Skeletal muscle tissue (tissue), 4 donors: ENCODE results near the gene ITGB6. TPM values are rescaled to one million over a fixed set of nuclear protein-coding genes. Genes with fewer than 3 reads are reported as not detected.

Source experiments
- H3K27ac ChIP-seq: one replicate; pipeline ENCODE4 v1.7.0; 2013; ENCODE audit warnings: mild to moderate bottlenecking, low read depth, low read length, inconsistent platforms
- H3K27me3 ChIP-seq, 3 donors: one replicate each; pipeline ENCODE4 v1.7.0; 2013; ENCODE audit warnings: low read length in 3 of 3; ENCODE audit not compliant: control insufficient read depth in 3 of 3, insufficient read depth in 3 of 3
- H3K36me3 ChIP-seq, 3 donors: one replicate each; pipeline ENCODE4 v1.7.0; 2013; ENCODE audit warnings: low read length in 3 of 3; ENCODE audit not compliant: control insufficient read depth in 3 of 3, insufficient read depth in 3 of 3
- H3K4me1 ChIP-seq, 3 donors: one replicate each; pipeline ENCODE4 v1.7.0; 2013; ENCODE audit warnings: low read length in 3 of 3, mild to moderate bottlenecking in 3 of 3; ENCODE audit not compliant: control insufficient read depth in 3 of 3, insufficient read depth in 3 of 3
- H3K4me3 ChIP-seq, 3 donors: one replicate each; pipeline ENCODE4 v1.7.0; 2013; ENCODE audit warnings: low read length in 3 of 3
- H3K9ac ChIP-seq, 3 donors: one replicate each; pipeline ENCODE4 v1.7.0; 2013; ENCODE audit warnings: low read length in 3 of 3, mild to moderate bottlenecking in 3 of 3, moderate library complexity in 2 of 3, low read depth in 1 of 3
- H3K9me3 ChIP-seq, 3 donors: one replicate each; pipeline ENCODE4 v1.7.0; 2013; ENCODE audit warnings: low read length in 3 of 3; ENCODE audit not compliant: control insufficient read depth in 3 of 3
- total RNA-seq: library from RNA; depleted of rRNA; stranded (reverse); fragments of >200 nt; gene quantifications from one replicate; pipeline ENCODE4 v1.2.3, GENCODE V29; 2014
- donor health status: Osteomylitis.

ITGB6 gene
- total RNA-seq, 1 donor from 2014 or later = 17.2 TPM

DNA sequence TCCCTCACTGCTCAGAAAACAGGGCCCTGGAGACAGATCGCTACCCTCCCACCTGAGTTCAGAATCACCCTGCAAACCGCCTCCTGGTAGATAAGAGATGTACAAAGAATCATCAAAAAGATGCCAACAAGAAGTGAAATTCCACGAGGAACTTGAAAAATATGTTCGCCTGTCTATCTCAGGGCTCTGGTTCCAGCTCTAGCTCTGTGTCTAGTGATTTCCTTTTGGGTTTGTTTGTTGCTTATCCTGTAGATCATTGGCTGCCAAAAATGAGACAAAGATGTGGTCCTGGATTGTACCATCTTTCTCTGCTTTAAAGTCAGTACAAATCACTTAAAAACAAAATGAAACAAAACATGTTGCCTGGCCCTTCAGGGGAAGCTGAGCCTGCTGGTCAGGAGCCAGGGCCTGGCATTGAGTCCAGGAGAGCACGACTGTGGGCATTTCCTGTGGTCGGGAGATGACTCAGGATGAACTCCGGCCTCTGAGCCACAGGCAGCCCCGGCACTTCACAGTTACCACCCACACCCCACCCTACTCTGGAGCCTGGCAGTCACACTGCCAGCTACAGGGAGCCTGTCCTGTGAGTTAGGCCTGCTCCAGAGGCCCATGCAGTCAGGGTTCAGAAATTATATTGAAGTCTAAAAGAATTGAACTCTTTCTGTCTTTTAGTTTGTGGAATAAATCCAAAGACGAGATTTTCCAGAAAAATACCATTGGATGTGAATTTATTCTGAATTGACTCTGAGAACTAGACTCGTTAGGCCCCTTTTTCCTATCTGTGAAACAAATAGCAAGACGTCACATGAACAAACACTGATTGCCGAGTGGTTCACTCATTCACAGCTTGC lies 8.0 kb upstream of the ITGB6 start:
- Histone ChIP-seq H3K4me3 (peak overlapping the region in 1 of 3 donors; percentile 15), H3K36me3 (no peaks in the 10 kb centered on the region), H3K4me1 (peaks cover 17 to 52% (median 26%) of the 10 kb centered on the region in 3 donors), H3K9ac (peak overlapping the region in 2 of 3 donors; percentile 58), H3K27ac (peak overlapping the region; percentile 73), H3K27me3 (no peaks in the 10 kb centered on the region), H3K9me3 (no peaks in the 10 kb centered on the region)

DNA sequence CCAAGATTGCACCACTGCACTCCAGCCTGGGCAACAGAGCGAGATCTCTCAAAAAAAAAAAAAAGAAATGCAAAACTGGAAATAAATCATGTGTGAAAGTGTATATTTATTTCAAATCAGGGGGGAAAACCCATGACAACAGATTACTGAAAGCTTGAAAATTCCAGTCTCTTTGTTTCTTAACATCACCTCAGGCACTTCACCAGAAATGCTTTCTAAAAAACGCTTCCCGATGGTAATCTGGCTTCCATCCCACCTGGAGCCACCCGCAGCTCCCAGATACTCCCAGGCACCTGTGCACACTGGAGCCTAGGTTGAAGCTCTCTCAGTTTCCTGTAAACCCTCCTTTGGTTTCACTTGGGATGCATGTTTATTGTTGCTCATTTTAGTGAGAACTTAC lies 7.2 kb upstream of the ITGB6 start:
- Histone ChIP-seq H3K36me3 (no peaks in the 10 kb centered on the region), H3K27ac (peak overlapping the region; percentile 73), H3K9ac (no peak overlapping the region), H3K4me1 (peaks cover 17 to 52% (median 26%) of the 10 kb centered on the region in 3 donors), H3K27me3 (no peaks in the 10 kb centered on the region), H3K9me3 (no peaks in the 10 kb centered on the region), H3K4me3 (no peak overlapping the region)

DNA sequence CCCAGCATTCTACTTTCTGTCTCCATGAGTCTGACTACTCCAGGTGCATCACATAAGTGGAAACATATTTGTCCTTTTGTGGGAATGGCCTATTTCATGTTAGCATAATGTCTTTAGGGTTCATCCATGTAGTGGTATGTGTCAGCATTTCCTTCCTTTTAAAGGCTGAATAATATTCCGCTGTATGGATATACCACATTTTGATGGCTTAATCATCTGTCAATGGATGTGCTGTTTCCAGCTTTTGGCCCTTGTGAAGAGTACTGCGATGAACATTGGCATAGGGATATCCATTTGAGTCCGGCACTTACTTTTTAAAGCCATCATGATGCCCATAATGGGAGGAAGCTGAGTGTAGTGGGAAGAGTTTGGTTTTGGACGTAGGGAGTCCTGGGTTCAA lies 6.4 kb upstream of the ITGB6 start:
- Histone ChIP-seq H3K27me3 (no peaks in the 10 kb centered on the region), H3K27ac (no peak overlapping the region), H3K4me3 (no peak overlapping the region), H3K36me3 (no peaks in the 10 kb centered on the region), H3K4me1 (peaks cover 17 to 52% (median 26%) of the 10 kb centered on the region in 3 donors), H3K9me3 (no peaks in the 10 kb centered on the region), H3K9ac (no peak overlapping the region)

DNA sequence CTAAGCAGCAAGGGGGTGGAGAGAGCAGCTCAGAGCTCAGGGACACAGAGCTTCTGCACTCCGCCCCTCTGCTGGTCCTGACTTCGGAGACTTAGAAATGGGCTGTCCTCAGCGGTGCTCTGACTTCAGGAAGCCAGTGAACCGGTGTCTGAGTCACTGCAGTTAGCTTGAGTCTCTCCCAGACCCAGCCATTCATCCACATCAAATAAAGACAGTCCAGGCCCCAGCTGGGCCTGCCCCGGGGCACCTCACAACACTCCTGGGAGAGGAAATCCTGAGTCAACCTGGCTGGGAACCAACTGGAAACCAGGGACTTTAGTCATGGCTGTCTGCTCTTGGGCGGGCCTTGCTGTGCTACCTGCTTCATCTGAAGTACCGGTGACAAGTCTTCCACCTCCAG lies 5.4 kb upstream of the ITGB6 start:
- H3K36me3 ChIP-seq = no peaks in the 10 kb centered on the region
- H3K27ac ChIP-seq = peak overlapping the region; percentile 9
- H3K9me3 ChIP-seq = no peaks in the 10 kb centered on the region
- no peaks in the 10 kb centered on the region for H3K27me3 ChIP-seq
- H3K4me1 ChIP-seq = peaks cover 17 to 50% (median 20%) of the 10 kb centered on the region in 3 donors
- H3K4me3 ChIP-seq = no peak overlapping the region
- no peak overlapping the region for H3K9ac ChIP-seq

DNA sequence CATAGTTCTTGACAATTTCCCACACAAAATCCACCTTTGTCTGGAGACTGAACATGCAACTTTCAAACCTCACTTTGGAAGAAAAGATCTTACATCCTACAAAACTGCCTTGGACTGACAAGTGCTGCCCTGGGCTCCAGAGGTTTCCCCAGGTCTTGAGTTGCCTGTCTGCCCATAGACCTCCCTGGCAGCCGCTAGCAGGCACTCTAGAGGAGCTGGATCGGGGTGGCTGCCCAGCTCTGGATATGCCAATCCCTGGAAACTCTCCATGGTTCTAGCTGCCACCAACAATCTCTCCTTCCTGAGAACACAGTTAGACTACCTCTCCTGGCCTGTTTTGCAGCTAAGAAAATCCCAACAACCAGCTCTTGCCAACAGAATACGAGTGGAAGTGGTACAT lies 3.4 kb upstream of the ITGB6 start:
- no peak overlapping the region for H3K4me3 ChIP-seq
- no peaks in the 10 kb centered on the region for H3K36me3 ChIP-seq
- no peak overlapping the region for H3K9ac ChIP-seq
- H3K27me3 ChIP-seq = no peaks in the 10 kb centered on the region
- no peaks in the 10 kb centered on the region for H3K9me3 ChIP-seq
- peaks cover 7 to 38% (median 7%) of the 10 kb centered on the region in 3 donors for H3K4me1 ChIP-seq
- no peak overlapping the region for H3K27ac ChIP-seq

DNA sequence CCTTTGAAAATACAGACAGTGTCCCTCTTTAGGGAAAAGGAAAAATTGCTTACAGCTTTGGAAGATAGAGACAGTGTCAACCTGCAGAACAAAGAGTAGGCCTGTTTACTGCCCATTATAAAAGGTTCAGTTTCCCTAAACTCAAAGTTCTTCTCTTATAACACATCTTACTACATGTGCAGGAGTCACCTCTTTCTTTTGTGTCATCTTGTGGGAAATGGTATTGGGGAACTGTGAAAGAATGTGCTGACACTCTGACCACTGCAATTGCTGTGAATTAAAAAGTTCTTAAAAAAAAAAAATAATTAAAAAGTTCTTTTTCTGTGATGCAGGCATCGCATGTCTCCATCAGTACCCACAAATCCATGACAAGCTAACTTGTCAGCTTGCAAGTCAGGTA lies 2.9 kb upstream of the ITGB6 start:
- Histone ChIP-seq H3K9me3 (no peaks in the 10 kb centered on the region), H3K36me3 (no peaks in the 10 kb centered on the region), H3K27ac (no peak overlapping the region), H3K27me3 (no peaks in the 10 kb centered on the region), H3K4me3 (no peak overlapping the region), H3K4me1 (peaks cover 3 to 38% (median 4%) of the 10 kb centered on the region in 3 donors), H3K9ac (no peak overlapping the region)

DNA sequence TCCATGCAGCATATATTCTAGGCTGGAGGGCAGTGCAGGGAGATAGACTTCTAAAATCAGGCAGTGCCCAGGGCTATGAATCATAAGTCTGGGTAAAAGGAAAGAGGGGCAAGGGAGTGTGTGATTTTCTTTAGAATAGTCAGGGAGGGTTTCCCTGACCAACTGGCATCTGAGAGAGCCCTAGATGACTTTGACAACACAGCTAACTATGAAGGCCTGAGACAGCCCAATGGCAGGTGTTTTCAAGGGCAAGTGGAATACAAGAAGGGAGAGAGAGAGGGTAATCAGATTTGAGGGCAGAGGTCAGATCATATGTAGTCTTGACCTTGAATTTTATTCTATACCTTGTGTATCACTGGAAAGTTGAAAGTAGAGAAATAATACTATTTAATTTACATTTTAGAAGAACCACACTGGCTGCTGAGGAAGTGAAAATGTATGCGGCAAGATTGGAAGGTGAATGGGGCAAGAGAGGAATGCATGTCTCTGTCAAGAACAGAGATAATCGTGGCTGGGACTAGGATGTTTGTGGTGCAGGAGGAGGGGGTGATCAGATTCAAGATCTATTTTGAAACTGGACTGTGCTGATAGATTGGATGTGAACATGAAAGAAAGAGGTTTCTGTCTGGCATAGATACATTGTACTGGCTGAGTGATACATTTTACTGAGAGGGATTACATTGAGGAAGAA lies 1.9 kb upstream of the ITGB6 start:
- no peaks in the 10 kb centered on the region for H3K27me3 ChIP-seq
- H3K4me1 ChIP-seq = peaks cover 3 to 37% (median 7%) of the 10 kb centered on the region in 3 donors
- no peak overlapping the region for H3K4me3 ChIP-seq
- no peak overlapping the region for H3K9ac ChIP-seq
- H3K9me3 ChIP-seq = no peaks in the 10 kb centered on the region
- no peaks in the 10 kb centered on the region for H3K36me3 ChIP-seq
- H3K27ac ChIP-seq = no peak overlapping the region

DNA sequence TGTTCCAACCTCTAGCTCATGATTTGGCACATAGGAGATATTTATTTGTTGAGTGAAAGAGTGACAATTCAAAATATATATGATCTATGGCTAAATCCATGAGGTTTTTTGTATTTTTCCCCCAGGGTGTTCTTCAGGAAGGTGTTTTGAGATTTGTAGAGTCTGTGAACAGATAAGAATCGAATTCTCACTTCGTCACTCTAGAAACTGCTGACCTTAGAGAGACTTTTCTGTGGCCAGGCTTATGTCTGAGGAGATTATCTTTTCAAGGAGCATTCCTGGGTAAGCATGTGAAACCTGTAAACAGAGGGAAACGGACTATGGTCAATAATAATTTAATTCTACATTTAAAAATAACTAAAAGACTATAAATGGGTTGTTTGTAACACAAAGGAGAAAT lies 849 bp upstream of the ITGB6 start:
- Histone ChIP-seq H3K9me3 (no peaks in the 10 kb centered on the region), H3K9ac (no peak overlapping the region), H3K27ac (no peak overlapping the region), H3K4me3 (no peak overlapping the region), H3K4me1 (peaks cover 3 to 36% (median 7%) of the 10 kb centered on the region in 3 donors), H3K27me3 (no peaks in the 10 kb centered on the region), H3K36me3 (no peaks in the 10 kb centered on the region)

DNA sequence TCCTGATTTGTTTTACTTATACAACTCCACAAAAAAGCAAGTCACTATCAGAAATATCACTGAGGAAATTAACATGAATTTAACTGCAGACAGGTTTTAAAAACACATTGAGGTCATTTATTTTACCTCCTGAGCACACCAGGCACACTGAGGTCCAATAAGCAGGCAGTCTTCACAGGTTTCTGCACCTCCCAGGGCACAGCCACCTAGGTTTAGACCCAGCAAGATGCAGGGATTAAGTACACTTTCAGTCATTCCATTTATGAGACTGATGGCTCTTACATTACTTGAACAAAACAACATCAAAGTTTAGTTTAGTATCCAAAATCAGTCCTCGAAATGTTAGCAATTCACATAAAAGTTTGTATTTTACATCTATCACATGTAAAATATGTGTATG lies 1.0 kb downstream of the ITGB6 start:
- Histone ChIP-seq H3K9ac (no peak overlapping the region), H3K27me3 (no peaks in the 10 kb centered on the region), H3K4me3 (no peak overlapping the region), H3K9me3 (no peaks in the 10 kb centered on the region), H3K36me3 (peaks cover 5 to 13% (median 7%) of the 10 kb centered on the region in 3 donors), H3K27ac (no peak overlapping the region), H3K4me1 (peaks cover 3 to 24% (median 4%) of the 10 kb centered on the region in 3 donors)

DNA sequence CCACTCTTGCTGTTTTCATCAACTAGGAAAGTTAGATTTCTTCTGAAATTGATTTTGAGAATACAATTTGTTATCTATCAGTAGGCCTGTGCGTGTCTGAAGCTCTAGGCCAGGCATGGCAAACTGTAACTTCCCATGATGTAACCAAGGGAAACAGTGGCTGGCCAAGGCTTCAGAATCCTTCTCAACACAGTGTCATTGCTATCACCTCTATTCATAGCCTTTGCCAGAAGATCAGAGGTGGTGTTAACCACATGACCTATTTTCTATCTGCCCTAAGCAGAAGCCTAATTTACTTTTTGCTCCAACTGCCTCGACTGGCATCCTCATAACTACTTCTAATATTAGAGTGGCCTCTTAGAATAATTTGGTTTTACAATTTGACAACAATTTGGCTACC lies 2.5 kb downstream of the ITGB6 start:
- peak overlapping the region; percentile 3 for H3K27ac ChIP-seq
- no peaks in the 10 kb centered on the region for H3K9me3 ChIP-seq
- H3K27me3 ChIP-seq = no peaks in the 10 kb centered on the region
- peaks cover 3 to 19% (median 4%) of the 10 kb centered on the region in 3 donors for H3K4me1 ChIP-seq
- H3K9ac ChIP-seq = no peak overlapping the region
- peaks cover 7 to 16% (median 9%) of the 10 kb centered on the region in 3 donors for H3K36me3 ChIP-seq
- H3K4me3 ChIP-seq = no peak overlapping the region
